NCI-H2107 treated with DMSO at 0.1 percent for 48 hours (cell line): ENCODE measurements around the gene ETFB.

Experiments used
- DNase-seq: peaks from one replicate; lab custom pipeline; 2025; ENCODE audit not compliant: unreplicated experiment; lab: John Stamatoyannopoulos, UW

The ETFB gene

DNA sequence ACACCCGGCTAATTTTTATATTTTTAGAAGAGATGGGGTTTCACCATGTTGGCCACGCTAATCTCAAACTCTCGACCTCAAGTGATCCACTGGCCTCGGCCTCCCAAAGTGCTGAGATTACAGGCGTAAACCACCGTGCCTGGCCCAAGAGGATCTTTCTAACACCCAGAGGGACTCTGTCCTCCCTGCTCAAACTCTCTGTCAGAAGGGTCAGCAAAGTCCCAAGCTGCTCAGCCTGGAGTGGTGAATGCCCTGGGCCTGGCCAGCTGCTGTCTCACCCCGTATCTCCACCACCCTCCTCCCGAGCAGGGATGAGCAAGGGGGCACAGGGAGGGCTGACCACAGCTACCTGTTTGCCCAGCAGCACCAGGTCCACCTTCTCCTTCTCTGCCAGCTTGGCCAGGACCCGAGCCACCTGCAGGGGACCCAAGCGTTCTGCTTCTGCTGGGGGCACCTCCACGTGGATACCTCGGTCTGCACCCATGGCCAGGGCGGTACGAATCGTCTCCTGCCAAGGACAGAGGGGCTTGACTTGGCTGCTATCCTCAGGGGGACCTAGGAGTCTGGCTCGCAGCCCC, 13.3 kb downstream of the ETFB start:
- DNase-seq, result no peak

DNA sequence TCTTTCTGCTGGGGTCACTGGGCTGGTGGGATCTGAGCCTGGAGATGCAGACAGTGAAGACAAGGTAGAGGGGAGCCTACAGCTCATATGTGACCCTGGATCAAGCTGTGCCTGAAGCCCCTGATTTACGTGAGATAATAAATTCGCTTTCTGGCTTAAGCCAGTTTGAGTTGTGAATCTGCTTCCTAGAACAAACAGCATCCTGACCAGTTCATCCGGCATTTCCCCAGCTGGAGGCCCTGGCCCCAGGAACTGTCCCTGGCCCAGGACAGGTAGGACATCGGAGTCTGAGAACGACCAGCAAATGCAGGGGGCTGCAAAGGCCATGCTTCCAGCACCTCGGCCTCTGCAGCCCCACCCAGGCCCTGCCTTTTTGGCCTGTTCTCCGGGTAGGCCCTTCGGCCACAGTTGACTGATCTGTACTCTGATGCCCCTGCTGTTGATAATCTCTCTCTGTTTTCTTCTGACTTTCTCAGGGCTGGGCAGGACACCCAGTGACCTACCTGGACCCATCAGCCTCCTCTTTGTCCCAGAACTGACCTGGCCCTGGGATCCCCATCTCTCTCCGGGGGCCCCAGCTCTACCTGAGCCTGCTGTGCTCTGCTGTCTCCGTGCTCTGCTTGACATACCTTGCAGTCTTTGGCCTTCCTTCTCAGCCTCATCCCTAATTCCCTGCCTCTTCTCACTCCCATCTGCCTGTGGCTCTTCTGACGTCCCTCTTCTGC, 14.8 kb downstream of the ETFB start:
- no peak for DNase-seq

DNA sequence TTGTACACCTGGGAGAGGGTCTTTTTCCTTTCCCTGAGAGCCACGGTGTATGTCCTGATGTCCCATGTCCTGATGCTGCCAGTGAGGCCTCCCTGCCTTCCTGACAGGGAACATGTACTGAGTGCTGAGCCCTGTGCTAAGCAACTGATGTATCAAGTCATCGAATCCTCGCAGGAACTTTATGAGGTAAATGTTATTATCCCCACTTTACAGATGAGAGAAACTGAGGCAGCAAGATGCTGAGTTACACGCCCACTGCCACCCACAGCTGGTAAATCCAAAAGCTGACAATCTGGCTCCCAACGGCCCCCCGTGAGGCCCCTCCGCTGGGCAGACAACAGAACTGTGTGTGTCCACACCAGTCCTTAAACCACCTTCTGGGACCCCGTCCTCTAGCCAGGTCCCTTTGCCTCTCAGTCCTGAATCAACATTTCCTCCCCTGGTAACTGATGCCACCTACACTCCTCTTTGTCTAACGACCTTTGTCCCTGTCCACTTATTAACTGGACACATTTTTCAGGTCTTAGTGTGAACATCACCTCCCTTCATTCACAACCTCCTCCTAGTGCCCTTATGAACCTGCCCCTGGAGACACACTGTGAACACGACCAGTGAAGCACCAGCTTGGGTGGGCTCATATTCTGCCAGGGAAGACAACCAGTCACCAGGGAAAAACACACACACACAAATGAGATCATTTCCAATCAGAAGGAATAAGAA, 18.8 kb downstream of the ETFB start:
- no peak for DNase-seq

DNA sequence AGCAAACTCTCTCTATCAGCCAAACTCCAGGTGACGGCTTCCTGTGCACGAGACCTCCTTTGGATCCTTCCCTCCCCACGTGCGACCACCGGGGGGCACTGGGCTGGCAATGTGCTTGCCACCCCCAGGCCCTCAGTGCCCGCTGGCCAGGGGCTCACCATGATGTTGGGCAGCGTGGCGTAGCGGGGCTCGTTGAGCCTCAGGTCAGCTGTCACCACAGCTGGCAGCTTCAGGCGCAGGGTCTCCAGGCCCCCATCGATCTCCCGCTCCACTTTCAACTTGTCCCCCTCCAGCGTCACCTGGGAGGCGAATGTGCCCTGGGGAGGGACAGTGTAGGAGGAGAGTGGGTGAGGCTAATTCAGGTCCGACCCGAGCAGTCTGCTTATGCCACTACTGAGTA, 19.4 kb downstream of the ETFB start:
- DNase-seq, result no peak

DNA sequence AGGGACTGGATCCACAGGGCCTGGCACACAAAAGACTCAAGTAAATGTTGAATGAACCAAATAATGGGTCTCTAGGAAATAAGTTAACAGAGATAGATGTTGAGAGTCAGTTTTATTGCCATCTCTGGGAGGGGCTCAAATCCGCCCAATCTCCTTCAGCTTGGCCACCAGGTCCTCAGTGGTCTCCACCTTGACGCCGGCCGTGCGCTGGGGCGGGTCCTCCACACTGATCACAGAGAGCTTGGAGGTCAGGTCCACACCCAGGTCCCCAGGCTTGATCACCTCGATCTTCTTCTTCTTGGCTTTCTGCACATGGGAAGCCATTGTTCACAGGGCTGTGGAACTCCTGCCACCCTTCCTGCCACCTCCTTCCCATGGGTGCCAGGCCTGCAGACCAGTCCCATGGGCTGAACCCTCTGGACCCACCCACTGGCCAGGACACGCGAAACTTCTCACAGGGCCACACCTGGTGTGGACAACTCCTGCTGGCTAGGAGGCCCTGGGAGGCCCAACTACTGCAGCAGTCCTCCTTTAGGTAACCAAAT, 21.0 kb downstream of the ETFB start:
- DNase-seq, result no peak

DNA sequence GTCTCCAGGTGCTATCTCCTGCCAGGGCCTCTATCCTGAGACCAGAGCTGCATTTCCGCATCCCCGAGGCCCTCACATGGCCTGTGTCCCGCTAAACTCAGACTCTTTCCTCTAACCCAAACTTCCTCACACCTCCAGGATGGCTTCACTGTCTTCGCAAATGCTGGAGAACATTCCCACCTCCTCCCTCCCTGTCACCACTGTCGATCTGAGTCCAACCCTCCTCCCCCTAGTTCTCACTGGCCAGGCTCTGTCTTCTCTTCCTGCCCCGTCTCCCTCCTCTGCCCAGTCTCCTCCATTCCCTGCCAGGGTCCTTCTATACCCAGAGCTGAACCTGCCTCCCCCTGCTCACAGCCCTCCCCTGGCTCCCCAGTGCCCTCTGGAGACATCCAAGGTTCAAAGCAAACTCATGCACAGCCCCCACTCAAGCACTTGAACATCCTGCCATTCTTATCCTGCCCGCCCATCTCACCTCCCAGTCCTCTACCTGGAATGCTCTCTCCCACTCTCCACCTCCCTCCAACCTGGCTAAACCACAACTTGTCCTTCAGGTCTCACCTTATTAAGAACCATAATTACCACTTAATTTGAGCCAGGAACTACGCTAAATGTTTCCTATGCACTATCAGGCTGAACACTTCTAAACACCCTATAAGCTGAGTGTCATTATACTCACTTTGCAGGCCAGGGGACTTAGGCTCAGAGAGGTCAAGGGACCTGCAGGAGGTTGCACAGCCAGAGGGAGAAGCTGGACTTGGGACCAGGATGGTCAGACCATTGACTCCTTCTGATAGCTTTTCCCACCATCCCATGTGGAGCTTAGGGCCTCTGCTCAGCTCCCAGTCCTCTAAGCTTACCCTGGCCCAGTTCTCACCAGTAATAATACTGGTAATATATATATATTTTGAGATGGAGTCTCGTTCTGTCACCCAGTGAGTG, 23.3 kb downstream of the ETFB start:
- DNase-seq, result no peak

DNA sequence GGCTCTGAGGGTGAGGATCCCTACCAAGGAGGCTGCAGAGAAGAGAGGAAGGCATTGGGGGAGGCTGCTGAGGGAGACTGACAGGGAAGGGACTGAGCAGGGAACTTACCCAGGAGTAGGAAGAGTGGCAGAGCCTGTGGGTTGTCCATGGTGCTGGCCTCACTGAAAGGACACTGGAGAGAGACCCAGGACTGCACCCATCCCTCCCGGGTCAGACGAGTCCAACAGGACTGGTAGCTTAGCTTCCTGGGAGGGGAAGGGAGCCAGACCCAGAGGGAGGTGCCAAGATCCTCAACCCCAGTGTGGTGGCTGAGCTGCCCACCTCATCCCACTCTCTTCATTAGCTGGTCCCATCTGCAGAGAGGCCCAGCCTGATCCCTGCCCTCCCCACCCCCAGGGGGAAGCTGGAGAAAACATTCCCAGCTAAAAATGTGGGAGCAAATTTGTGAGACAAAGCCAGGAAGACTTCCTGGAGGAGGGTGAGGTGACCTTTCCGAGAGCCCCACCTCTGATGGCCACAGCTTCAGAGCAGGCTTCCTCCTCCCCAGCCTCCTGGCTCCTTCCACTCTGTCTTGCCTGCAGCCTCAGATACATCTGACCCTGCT, 24.1 kb downstream of the ETFB start, which contains the start of gene VSIG10L:
TSS of gene VSIG10L (minus strand) at position 164 of the 605 bp plus-strand sequence. CDS start at position 149, 15 bp downstream.
- no peak for DNase-seq

DNA sequence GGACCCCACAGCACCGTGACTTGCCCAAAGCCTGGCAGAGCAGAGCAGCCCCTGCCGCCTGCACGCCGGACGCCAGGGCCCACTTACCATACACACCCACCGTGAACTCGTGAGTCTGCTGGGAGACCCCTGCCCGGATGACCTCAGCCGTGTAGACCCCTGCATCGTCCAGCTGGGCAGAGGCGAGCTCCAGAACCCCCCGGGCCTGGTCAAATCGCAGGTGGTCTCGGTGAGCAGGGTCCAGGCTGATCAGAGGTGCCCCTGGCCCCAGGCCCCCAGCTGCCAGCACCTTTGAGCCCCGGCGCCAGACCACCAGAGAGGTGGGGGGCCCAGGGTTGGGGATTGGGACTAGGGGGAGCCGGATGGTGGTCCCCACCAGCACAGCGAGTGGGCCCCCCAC, 25.1 kb downstream of the ETFB start:
- DNase-seq, result no peak

DNA sequence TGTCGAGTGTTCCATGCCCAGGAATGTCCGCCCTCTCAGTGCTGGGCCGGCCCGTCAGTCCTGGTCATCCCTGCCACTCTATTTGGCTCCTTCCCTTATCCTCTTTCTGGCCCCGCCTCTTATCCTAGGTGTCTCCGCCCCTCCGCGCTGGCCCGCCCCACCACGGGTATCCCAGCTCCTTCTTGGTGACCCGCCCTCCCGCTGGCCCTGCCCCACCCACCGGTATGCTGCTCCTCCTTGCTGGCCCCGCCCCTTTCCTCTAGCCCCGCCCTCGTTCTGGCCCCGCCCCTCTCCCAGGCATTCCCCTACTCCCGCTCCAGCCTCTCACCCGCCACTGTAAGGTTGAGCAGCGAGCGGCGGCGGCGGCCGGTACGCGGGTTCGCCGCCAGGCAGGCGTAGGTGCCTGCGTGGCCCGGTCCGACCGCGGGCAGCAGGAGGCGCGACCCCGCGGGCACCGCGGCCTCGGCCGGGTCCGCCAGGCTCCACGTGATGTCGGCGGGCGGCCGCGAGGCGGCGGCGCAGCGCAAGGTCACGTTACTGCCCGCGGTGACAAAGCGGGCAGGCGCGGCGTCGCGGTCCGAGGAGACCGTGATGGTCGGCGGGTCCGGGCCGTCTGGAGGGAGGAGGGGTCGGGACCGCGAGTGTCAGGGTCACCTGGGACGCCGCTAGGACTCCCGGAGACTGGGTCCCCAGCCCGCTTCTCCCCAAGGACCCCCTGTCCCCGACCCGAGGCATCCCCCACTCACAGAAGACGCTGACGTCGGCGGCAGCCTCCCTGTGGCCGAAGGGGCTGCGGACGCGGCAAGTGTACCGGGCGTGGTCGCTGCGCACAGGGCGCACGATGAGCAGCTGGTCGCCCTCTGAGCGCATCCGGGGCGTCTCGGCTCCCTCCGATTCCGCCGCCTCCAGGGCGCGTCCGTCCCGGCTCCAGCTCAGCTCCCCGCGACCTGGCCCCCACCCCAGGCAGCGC, 26.2 kb downstream of the ETFB start:
- DNase-seq, result peak; percentile 8

DNA sequence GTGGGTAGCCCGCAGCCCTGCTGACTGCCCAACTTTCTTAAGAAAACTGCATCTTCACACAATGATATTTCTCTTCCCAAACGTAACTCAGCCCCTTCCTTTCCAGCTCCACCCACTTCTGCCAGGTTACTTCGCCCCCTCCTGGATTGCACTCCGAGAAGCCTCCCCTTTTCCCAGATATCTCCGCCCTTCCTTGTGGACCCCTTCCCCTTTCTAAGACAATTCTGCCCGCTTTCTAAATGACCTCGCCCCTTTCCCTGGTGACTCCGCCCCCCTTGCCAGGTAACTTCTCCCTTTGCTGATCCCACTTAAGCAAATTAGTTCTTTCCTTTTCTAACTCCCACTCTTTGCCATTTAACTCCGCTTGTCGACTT, 26.9 kb downstream of the ETFB start:
- DNase-seq, result no peak

DNA sequence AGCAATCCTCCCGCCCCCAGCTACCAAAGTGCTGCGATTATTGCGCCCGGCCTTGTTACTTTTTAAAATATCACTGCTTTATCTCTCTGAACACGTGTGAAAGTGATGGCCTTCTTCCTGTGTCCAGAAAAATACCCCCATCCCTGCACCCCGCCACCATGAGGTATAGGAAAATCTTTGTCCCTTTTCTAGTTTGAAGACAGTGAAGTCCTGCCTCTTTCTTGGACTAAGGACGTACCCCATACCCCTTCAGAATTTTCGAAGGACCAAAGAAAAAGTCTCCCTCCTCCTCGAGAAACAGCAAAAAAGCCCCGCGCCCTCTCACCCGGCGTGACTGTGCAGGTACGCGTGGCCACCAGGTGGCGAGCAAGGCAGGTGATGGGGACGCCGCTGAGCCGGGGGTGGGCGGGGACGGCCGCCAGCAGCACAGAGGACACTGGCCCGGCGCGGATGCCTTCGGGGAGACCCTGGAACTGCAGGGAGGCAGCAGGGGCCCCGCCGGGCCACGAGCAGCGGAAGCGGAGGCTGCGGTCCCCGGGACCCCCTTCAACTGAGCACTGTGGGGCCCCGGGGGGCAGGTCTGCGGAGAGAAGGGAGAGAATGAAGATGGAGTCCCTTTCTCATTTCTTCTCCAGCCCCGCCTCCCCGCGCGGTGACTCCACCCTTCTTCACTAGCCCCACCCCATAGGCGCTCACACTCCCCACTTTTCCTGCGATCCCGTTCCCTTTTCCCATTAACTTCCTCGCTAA, 27.4 kb downstream of the ETFB start:
- peak; percentile 35 for DNase-seq

DNA sequence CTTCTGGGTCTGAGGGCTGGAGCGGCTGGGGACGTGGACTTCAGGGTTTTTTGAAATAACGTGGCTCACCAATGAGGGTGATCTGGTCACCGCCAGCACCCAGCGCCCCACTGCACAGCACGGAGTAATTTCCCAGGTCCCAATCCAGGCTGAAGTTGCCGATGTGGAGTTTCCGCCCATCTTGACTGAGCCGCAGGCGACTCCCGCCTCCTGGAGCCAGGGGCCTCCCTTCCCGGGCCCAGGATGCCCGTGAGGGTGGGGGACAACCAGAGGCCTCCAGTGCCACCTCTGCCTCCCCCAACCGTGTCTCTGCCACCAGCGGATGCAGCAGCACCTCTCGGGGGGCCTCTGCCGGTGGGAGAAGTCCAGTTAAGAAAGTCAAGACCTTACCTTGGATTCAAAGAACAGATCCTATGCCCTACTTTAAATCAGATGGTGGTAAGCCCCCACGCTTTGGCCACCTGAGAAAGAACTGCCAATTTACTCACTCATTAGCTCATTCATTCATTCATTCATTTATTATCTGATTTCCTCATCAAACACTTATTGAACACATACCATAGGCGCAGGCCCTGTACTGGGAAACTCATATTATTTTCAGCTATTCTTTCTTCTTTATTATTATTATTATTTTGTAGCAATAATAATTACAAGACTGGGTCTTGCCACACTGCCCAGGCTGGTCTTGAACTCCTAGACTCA, 28.2 kb downstream of the ETFB start:
- DNase-seq, result no peak

DNA sequence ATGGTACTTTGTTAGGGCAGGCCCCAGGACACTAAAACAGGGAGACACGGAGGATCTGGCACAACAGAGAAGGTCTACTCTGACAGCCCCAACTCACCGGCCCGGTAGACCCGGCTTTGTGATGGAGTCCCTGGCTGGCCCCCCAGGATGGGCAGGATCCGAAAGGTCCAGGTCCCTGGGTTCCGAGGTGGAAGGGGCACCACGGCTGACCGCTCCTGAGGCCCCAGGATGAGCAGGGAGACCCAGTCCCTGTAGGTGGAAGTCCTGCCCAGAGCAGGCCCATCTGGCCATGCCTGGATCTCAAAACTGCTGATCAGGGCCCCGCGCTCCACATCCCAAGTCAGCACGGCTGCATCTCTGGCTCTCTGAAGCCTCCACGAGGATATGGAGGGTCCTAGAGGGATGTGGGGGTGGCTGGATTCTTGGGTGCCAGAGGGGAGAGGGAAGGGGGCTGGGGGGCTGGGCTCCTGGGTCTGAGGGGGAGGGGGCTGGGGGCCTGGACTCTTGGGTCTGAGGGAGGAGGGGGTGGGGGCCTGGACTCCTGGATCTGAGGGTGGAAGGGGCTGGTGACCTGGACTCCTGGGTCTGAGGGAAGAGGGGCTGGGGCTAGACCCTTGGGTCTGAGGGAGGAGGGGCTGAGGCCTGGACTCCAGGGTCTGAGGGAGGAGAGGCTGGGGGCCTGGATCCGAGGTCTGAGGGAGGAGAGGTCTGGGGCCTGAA, 28.9 kb downstream of the ETFB start:
- DNase-seq, result no peak

DNA sequence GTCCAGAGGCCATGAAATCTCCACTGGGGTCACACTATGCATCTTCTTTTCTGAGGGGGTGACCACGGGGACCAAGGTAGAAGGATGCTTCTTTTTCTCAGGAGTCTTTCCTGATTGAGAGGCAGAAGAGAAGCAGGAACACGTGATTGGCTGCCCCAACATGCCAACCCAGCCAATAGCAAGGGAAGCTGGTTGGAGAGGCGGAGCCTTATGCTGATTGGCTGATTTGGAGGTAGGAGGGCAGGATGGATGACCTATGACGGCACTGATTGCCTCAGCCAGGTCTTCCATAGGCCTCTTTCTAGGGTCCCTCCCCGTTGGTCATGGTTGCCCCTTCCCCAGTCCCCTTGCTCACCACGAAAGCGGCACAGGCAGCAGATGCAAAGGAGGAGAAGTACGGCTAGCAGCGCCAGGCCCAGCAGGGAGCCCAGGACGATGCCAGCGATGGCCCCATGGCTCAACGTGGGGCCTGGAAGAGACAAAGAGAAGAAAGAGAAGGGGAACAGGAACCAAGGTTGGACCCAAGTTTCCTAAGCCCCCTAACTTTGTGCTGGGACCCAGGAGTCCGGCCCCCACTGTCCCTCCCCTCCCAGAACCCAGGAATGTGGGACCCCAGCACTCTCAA, 32.2 kb downstream of the ETFB start:
- no peak for DNase-seq

DNA sequence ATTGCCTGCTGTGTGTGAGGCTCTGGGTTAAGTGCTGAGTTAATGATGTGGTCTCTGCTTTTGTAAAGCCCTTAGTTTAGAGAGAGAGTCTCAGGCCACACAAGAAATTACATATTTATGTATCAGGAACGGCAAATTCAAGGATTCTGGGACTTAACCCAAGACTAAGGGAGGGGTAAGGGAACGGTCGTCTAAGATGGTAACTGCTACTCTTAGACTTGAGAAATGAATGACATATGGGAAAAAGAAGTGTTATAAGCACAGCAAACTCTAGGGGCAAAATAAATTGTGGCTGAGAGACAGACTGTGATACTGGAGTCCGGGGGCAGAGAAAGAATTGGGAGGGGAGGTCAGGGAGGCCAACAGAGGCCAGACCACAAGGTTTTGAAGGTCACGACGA, 34.5 kb downstream of the ETFB start:
- DNase-seq, result no peak

DNA sequence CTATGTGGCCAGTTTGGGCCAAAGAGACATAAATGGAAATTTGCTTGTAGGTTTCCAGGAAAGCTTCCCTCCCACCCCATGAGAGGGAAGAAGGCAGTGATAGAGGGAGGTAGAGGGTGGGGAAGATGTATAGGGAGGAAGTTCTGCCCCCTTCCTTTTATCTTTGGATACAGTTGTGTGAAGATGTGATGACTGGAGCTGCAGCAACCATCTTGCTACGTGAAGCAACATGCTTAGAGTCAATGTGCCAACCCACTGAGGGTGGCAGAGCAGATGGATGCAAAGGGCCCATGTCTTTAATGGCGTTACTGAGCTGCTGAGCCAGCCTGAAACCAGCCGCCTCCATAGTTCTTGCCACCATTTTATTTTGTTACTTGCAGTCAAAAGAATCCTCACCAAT, 35.0 kb downstream of the ETFB start:
- DNase-seq, result no peak

DNA sequence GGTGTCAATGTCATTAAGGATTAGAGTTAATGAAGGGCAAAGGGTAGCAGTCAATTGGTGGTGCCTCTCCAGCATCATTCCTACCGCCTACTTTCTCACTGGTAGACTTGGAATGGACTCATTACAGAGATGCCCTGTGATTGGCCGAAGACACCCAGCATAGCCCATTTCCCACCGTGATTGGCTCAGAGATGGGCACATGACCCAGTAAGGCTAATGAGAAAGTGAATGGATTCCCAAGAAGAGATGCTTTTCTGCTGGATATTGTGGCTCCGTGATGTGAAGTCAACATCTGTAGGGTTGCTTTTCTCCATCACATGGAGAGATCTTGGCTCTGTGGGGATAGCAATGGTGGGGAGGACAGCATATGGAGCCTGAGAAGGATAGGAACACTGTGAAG, 35.8 kb downstream of the ETFB start:
- no peak for DNase-seq
